IPS-18c (cell line): ENCODE data around the gene SYT2.
"Not testable (repeated sequence)": the region's sequence is repeated elsewhere in the genome, so short reads cannot be mapped to it uniquely, and the experiment has no call there.

Source experiments
- H3K4me3 ChIP-seq: 2 replicates; pipeline ENCODE4 v1.7.0; 2013; ENCODE audit warnings: low read depth, mild to moderate bottlenecking, low read length, moderate library complexity; ENCODE audit not compliant: insufficient read depth
- H3K9me3 ChIP-seq: one replicate; pipeline ENCODE4 v1.6.1; 2013; ENCODE audit warnings: mild to moderate bottlenecking, low read length, moderate library complexity; ENCODE audit not compliant: control insufficient read depth, insufficient read depth

SYT2 gene

GRCh38 chr1:202557662-202558061, 152.6 kb downstream of the SYT2 start:
- H3K4me3 ChIP-seq = not testable (repeated sequence)

DNA sequence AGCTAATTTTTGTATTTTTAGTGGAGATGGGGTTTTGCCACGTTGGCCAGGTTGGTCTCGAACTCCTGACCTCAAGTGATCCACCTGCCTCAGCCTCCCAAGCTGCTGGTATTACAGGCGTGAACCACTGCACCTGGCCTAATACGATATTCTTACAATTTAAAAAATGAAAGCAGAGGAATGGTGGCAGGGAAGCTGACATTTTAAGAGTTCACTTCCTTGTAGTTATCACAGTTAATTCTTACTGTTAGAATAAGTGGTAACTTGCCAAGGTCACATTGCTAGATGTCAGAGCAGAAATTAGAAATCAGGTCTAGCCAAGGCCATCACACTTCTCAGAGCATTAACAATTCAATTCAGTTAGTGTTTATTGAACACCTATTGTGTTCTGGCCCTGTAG, 154.2 kb downstream of the SYT2 start:
- H3K4me3 ChIP-seq, H3K9me3 ChIP-seq: not testable (repeated sequence)

More at GRCh38 chr1:202557662-202558061, 152.6 kb downstream of the SYT2 start:
- not testable (repeated sequence) for H3K9me3 ChIP-seq

DNA sequence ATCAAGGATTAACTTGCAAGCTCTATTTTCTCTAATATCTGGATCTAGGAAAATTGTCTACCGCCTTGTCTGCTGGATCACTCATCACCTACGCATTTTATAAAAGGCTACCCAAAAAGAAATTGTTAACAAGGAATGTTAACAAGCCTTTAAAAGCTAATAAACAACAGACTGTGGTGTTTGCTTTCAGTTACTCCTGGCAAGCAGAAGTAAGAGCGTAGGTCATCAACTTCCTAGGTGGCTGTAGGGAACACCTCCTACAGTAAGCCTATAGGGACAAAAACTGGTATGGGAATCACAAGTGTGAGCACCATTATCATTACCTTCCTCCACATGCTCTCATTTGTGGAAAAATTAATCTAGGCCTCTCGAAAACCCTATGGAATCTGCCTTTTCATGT, 155.6 kb downstream of the SYT2 start:
- H3K4me3 ChIP-seq, H3K9me3 ChIP-seq: not testable (repeated sequence)

DNA sequence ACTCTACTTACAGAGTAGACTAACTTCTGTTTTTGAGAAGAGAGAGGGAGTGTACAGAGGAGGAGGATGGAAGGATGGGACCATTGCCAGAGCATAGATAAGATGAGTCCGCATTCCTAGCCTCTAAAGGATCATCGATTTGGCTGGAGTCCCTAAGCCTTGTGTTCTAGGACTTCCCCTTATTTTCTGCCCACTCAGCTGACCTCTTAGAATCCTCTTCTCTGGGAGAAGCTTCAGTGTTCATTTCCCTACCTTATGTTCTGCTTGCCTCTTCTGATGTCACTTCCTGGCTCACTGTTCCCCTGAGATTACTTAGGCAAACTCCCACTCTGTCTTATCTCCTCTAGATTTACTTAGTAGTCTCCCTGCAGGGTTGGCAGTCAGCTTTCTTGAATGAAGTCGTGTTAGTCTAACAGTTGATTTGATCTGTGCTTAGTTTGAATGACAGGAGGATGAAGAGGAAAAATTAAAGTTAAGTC, 156.7 kb downstream of the SYT2 start:
- H3K9me3 ChIP-seq = no peaks in the 10 kb centered on the region
- no peak overlapping the region for H3K4me3 ChIP-seq

DNA sequence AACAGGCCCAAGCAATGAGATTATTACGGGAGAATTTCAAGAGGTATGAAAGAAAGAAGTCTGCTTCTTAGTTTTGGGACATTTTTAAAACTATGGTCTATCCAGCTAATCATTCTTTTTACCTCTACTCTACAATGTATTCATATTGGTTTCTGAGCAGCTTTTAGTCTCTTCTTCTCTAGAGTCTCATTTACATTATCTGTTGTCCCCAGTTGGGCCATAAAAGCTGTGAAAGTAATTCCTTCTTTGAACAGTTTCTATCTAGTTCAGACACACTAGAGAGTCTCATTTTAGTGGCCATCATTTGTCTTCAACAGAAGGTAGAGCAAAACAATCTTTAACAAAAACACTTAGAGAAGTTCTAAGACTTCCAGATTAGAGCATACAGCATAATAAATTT, 157.2 kb downstream of the SYT2 start:
- H3K9me3 ChIP-seq, H3K4me3 ChIP-seq: not testable (repeated sequence)

GRCh38 chr1:202552615-202553014, 157.6 kb downstream of the SYT2 start:
- H3K9me3 ChIP-seq, H3K4me3 ChIP-seq: not testable (repeated sequence)

GRCh38 chr1:202551683-202552082, 158.6 kb downstream of the SYT2 start:
- Histone ChIP-seq H3K4me3 (no peak overlapping the region), H3K9me3 (no peaks in the 10 kb centered on the region)

GRCh38 chr1:202550088-202550487, 160.2 kb downstream of the SYT2 start:
- not testable (repeated sequence) for H3K9me3 ChIP-seq, H3K4me3 ChIP-seq

- Histone ChIP-seq H3K9me3 (no peaks in the 10 kb centered on the region), H3K4me3 (no peak overlapping the region)
These were observed 163.0 kb downstream of the SYT2 start for GRCh38 chr1:202547215-202547614.

GRCh38 chr1:202546796-202547195, 163.5 kb downstream of the SYT2 start:
- not testable (repeated sequence) for H3K9me3 ChIP-seq, H3K4me3 ChIP-seq

- not testable (repeated sequence) for H3K9me3 ChIP-seq, H3K4me3 ChIP-seq
These were observed 163.9 kb downstream of the SYT2 start for GRCh38 chr1:202546377-202546776.

DNA sequence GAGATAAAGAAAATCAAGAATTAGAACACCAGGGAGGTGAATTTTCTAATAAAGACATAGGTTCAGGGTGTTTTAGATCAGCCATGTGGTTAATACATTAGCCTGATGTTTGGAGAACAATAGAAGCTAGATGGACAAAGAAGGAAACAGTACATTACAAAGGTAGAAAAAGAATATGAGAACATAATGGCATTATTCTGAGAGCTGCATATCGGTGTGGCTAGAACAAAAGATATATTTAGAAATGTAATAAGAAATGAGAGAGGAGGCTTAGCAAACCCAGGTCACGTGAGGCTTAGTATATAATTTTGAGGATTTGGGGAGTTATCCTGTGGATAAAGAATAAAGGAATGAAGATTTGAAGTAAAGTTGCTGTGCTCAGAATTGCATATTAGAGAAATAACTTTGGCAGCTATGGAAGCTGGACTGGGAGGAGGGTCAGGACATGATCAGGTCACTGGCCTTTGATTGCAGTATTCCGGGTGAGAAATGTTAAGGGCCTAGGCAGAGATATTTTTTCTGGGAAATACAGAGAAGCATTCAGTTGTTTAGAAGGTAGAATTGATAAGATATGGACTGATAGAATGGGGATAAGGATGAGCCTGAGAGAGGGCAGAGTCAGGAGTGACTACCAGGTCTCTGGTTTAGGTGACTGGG, 164.5 kb downstream of the SYT2 start:
- not testable (repeated sequence) for H3K4me3 ChIP-seq, H3K9me3 ChIP-seq

- H3K9me3 ChIP-seq, H3K4me3 ChIP-seq: not testable (repeated sequence)
These were observed 165.3 kb downstream of the SYT2 start for GRCh38 chr1:202544766-202545449.

DNA sequence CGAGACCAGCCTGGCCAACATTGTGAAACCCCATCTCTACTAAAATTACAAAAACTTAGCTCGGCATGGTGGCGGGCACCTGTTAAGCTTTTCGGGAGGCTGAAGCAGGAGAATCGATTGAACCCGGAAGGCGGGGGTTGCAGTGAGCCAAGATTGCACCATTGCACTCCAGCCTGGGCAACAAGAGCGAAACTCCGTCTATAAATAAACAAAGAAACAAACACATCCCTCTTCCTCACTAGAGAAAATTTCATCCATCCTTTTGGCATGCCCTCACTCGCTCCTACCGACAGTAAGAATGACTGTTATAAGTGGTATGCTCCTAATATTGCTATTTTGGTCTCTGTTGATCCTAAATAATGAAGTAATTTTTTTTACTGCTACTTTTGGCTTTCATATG, 166.7 kb downstream of the SYT2 start:
- not testable (repeated sequence) for H3K9me3 ChIP-seq, H3K4me3 ChIP-seq

DNA sequence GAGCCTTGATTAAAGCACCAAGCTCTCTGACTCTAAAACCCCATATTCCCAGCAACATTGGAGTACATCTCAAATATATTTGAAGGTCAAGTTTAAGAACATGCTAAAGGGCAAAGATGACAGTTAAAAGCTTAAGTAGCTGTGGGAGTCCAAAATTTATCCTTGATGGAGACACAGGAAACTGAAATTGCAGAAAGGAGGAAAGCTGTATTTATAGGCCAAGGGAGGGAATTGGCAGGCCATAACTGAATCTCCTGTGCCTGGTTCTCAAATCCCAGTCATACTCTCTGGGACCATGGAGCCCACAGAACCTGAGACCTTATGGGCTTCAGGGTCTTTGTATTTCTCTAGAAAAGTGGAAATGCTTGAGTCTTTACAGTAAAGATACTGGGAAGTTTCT, 167.8 kb downstream of the SYT2 start:
- not testable (repeated sequence) for H3K9me3 ChIP-seq, H3K4me3 ChIP-seq

GRCh38 chr1:202540858-202541257, 169.4 kb downstream of the SYT2 start:
- not testable (repeated sequence) for H3K9me3 ChIP-seq, H3K4me3 ChIP-seq
